Measurements from ENCODE around the gene TTLL6.

DNA sequence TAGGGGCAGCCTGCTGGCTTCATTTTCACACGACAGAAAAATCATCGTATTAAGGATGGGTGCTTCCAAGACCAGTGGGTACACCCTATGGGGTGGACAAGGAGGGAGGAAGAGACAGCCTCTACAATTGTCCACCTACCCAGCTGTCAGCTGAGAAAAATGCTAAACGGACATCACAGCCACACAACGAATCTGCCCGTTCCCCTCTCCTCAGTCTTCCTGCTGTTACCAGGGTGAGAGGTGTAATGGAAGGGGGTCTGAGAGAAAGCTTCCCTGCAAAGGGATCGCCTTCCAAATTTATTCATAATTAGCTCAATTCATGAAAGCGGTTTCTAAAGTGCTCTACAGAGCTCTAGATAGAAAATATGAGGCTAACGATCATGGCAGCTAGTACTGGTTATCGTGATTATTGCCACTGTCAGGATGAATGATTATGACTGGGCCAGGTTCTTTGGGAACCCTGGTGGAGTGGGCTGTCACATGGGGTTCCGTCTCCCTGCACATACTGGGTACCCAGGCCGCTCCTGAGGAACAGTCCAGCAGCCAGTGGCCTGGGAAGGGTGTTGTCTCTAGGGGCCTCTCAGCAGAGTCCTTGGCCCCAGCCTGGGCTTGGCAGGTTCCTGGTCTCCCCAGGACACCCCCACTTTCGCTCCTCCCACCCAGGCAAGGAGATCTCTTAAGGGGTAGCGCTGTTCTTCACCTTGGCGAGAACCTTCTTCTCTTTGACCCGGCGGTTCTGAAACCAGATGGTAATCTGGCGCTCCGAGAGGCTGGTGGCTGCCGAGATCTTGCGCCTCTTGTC lies 90.7 kb downstream of the TTLL6 start:
- TF ChIP-seq, protein P1, sequence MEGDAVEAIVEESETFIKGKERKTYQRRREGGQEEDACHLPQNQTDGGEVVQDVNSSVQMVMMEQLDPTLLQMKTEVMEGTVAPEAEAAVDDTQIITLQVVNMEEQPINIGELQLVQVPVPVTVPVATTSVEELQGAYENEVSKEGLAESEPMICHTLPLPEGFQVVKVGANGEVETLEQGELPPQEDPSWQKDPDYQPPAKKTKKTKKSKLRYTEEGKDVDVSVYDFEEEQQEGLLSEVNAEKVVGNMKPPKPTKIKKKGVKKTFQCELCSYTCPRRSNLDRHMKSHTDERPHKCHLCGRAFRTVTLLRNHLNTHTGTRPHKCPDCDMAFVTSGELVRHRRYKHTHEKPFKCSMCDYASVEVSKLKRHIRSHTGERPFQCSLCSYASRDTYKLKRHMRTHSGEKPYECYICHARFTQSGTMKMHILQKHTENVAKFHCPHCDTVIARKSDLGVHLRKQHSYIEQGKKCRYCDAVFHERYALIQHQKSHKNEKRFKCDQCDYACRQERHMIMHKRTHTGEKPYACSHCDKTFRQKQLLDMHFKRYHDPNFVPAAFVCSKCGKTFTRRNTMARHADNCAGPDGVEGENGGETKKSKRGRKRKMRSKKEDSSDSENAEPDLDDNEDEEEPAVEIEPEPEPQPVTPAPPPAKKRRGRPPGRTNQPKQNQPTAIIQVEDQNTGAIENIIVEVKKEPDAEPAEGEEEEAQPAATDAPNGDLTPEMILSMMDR (IDR thresholded peaks at IDR 0.05) = no peak
- TF ChIP-seq POLR2A (IDR thresholded peaks at IDR 0.05) = no peak
